ENCODE measurements around the gene CYP2A6. TPM values are rescaled to one million over a fixed set of nuclear protein-coding genes. Genes with fewer than 3 reads are reported as not detected.
"Not testable (repeated sequence)": the region's sequence is repeated elsewhere in the genome, so short reads cannot be mapped to it uniquely, and the experiment has no call there.

Gene CYP2A6
- total RNA-seq, 2 experiments from 2014 or later, result not detected

DNA sequence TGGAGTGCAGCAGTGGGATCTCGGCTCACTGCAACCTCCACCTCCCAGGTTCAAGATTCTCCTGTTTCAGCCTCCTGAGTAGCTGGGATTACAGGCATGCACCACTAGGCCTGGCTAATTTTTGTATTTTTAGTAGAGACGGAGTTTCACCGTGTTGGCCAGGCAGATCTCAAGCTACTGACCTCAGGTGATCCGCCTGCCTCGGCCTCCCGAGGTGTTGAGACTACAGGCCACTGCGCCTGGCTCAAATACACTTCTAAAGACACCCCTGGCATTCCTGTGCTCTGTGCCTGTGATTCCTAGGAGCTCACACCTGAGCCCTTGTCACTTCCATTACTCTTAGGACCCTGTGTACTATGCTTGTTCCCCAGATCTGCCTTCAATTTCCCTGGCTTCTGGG is 37.7 kb downstream of the CYP2A6 start:
- intact Hi-C loops (cut with DNase I, micrococcal nuclease); ATAC-seq; H3K36me3 Mint-ChIP-seq (ENCODE audit: low read depth); H3K9me3 Mint-ChIP-seq (ENCODE audit: low read depth); H3K27ac Mint-ChIP-seq; POLR2A ChIA-PET; H3K27me3 Mint-ChIP-seq; DNase-seq: not testable (repeated sequence)
- CTCF ChIA-PET, result interaction anchor here (0.6 kb wide), 1 partner anchor 178 kb away, joined by 3 read pairs; no protein-coding TSS in a partner anchor
- peak overlapping the region; percentile 72 for H3K4me3 Mint-ChIP-seq
- peaks cover 28% of the 10 kb centered on the region for H3K4me1 Mint-ChIP-seq

DNA sequence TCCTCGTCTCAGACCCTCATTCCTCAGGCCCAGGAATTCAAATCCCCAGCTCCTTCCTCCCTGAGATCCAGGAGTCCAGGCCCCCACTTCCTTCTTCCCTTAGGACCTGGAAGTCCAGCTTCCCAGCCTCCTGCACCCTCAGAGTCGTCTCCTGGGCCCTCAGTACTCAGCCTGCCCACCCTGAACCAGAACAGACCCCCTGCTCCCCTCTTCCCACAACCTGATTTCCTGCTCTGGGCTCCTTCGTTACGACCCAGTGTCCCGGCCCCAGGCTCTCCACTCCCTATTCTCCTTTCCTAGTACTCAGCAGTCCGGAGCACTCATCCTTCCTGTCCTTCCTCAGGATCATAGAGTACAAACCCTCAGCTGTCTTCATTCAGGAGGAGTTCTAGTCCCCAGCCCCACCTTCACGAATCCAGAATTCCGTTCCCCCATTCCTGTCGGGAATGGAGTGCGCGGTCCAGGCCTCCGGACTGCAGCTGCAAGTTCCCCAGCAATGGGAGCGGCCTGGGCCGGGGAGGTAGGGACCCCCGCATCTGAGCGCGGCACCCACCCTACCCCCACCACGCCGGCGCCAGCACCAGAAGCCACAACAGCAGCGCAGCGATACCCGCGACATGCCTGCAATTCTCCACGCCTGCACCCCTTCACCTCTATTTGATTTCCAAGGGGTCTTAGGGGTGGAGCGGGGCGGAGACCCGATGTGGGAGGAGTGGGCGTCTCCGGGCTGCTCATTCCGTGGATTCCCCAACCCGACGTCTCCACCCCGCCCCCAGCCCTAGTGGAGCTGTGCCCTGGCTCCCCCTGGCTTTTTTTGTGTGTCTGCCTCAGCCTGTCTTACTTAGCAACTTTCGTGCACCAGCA is 38.5 kb downstream of the CYP2A6 start:
- ChIA-PET CTCF (no interaction called here), POLR2A (interaction anchor here (0.6 kb wide), 1 partner anchor 721 kb away, joined by 3 read pairs; the partner anchor contains the start of gene ZNF780A)
- Mint-ChIP-seq H3K36me3 (ENCODE audit: low read depth) (peaks cover 17% of the 10 kb centered on the region), H3K27me3 (peaks cover 3% of the 10 kb centered on the region), H3K4me3 (peak overlapping the region; percentile 72), H3K4me1 (peaks cover 32% of the 10 kb centered on the region), H3K27ac (peak overlapping the region; percentile 42), H3K9me3 (ENCODE audit: low read depth) (no peaks in the 10 kb centered on the region)
- intact Hi-C loops (cut with DNase I, micrococcal nuclease), result no loop called here
- ATAC-seq, result no peak
- peak; percentile 63 for DNase-seq

DNA sequence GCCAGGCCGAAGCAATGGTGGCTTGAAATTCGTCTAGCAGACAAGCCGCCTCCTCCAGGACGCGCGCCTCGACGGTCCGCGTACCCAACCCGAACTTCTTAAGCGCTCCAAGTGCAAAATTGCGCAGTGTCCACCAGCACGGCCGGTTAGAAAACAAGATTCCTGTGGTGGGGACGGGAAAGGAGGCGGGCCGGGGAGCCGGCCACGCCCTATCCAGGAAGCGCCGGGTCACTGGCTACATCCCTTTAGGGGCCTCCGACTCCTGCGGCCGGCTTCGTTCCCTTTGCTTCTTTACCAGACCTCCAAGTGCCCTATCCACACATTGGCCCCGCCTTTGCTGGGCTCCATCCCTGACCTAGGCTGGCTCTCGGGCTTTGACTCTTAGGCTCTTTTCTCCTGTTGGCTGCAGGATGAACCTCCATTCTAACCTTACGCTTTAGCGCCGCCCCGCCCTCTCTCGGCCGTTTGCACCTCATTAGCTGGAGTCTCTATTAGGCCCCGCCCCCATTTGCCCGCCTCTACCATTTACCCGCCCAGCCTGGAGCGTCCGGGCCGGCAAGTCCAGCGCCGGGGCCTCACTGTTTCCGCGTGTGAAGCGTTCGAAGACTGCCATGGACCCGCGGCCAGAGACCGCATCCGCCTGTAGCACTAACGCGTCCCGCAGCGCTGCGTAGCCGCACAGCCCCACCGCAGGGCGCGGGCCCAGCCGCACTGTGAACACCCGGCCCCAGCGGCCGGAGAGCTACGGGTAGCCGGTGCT is 39.4 kb downstream of the CYP2A6 start:
- DNase-seq, result peak; percentile 72
- intact Hi-C loops (cut with DNase I, micrococcal nuclease); H3K9me3 Mint-ChIP-seq (ENCODE audit: low read depth); H3K27me3 Mint-ChIP-seq; CTCF ChIA-PET: not testable (repeated sequence)
- H3K27ac Mint-ChIP-seq, result peak overlapping the region; percentile 72
- POLR2A ChIA-PET, result interaction anchor here (0.6 kb wide), 1 partner anchor 720 kb away, joined by 3 read pairs; the partner anchor contains the start of gene ZNF780A
- H3K4me1 Mint-ChIP-seq, result peaks cover 41% of the 10 kb centered on the region
- H3K36me3 Mint-ChIP-seq (ENCODE audit: low read depth), result peaks cover 18% of the 10 kb centered on the region
- peak overlapping the region; percentile 72 for H3K4me3 Mint-ChIP-seq
- peak; percentile 85 for ATAC-seq

DNA sequence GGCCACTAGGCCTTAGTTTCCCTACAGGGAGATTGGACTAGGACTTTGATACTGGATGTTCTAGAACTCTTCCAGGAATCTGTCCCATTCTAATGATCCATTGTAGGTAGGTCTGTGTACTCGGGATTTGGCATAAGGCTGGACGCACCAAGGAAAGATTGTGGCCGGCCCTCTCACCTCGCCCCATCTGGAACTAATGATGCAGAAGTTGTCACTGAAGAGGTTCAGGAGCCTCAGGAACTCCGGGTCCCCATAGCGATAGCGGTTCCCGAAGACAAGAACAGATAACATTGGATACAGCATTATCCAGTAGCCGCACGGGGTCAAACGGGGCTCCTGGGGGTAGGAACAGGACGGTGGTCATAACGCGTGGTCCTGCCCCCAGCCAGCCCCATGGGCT is 40.1 kb downstream of the CYP2A6 start:
- H3K9me3 Mint-ChIP-seq (ENCODE audit: low read depth), result no peaks in the 10 kb centered on the region

DNA sequence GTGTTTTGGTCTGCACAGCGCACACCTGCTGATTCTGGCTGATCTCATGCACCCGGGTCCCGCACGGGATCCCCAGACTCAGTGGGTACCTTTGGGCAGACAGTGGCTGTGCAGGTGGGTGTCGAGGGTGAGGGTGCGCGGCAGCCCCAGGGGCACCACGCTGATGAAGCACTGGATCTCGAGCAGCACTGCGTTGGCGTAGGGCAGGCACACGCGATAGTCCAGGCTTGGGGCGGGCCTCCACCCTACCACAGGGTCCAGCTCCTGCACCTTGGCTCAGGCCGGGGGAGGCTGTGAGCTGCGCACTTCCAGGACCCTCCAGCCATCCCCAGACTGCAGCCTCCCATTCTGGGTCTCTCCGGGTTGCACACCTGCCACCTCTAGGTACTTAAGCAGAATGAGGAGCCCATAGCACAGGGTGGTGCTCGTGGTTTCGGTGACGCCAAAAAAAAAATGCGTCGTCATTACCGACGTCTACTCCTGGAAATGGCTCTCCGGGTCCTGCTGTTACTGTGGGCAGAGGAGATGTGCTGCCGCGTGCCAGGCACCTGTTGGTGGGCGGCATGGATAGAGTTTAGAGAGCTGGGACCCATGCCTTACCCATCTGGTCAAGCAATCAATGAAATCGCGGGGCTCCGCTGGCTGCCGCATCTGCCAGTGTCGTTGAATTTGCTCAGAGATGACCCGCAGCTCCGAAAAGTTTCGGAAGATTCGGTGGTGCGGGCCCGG is 40.7 kb downstream of the CYP2A6 start:
- Mint-ChIP-seq H3K27ac (peak overlapping the region; percentile 37), H3K36me3 (ENCODE audit: low read depth) (peaks cover 21% of the 10 kb centered on the region), H3K27me3 (peaks cover 3% of the 10 kb centered on the region), H3K4me3 (no peak overlapping the region), H3K4me1 (peaks cover 54% of the 10 kb centered on the region), H3K9me3 (ENCODE audit: low read depth) (no peaks in the 10 kb centered on the region)
- ATAC-seq (no peak), DNase-seq (no peak)
- POLR2A ChIA-PET, result no interaction called here
- intact Hi-C loops (cut with DNase I, micrococcal nuclease), result no loop called here
- CTCF ChIA-PET, result no interaction called here

More for the DNA sequence above, 40.1 kb downstream of the CYP2A6 start:
- intact Hi-C loops (cut with DNase I, micrococcal nuclease), result no loop called here
- DNase-seq (no peak), ATAC-seq (no peak)
- H3K4me3 Mint-ChIP-seq, result peak overlapping the region; percentile 72
- peaks cover 3% of the 10 kb centered on the region for H3K27me3 Mint-ChIP-seq
- ChIA-PET POLR2A (no interaction called here), CTCF (no interaction called here)
- H3K4me1 Mint-ChIP-seq, result peaks cover 48% of the 10 kb centered on the region
- H3K27ac Mint-ChIP-seq, result peak overlapping the region; percentile 31
- H3K36me3 Mint-ChIP-seq (ENCODE audit: low read depth), result peaks cover 18% of the 10 kb centered on the region

DNA sequence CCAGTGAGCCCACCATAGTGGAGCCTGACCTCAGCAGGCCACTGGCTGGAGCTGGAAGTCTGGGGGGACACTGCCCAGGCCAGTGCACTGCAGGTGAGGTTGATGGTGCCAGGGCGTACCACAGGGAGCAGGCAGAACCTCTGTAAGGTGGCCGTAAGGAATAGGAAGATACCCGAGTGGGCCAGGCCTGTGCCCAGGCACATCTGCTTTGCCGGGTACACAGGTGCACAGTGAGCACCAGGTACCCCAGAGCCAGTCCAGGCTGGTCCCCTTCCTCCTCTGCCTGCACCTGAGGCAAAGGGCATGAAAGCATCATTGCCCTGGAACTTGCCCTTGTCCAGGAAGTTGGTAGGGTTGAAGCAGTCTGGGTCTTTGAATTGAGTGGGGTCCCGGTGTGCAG is 41.8 kb downstream of the CYP2A6 start:
- Mint-ChIP-seq H3K4me3 (no peak overlapping the region), H3K27me3 (peaks cover 3% of the 10 kb centered on the region), H3K9me3 (ENCODE audit: low read depth) (no peaks in the 10 kb centered on the region), H3K27ac (peak overlapping the region; percentile 37), H3K4me1 (peaks cover 64% of the 10 kb centered on the region), H3K36me3 (ENCODE audit: low read depth) (peaks cover 30% of the 10 kb centered on the region)
- intact Hi-C loops (cut with DNase I, micrococcal nuclease), result no loop called here
- CTCF ChIA-PET, result interaction anchor here (0.7 to 3.1 kb wide), 4 partner anchors 10 to 147 kb away, joined by 4 to 26 read pairs (median 8); no protein-coding TSS in a partner anchor
- ATAC-seq (no peak), DNase-seq (no peak)
- POLR2A ChIA-PET, result interaction anchor here (0.9 kb wide), 1 partner anchor 10 kb away, joined by 3 read pairs; the partner anchor contains the start of gene EGLN2

DNA sequence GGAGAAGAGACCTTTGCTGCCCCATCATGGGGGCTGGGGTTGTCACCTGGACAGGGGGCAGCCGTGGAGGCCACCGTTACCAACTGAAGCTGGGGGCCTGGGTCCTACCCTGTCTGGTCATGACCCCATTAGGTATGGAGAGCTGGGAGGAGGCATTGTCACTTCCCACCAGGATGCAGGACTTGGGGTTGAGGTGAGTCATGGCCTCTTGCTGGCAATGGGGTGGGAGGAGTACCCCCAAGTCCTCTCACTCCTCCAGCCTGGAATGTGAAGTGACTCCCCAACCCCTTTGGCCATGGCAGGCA is 42.3 kb downstream of the CYP2A6 start:
- Mint-ChIP-seq H3K4me3 (no peak overlapping the region), H3K4me1 (peaks cover 69% of the 10 kb centered on the region), H3K9me3 (ENCODE audit: low read depth) (no peaks in the 10 kb centered on the region), H3K27ac (peak overlapping the region; percentile 89), H3K27me3 (peaks cover 3% of the 10 kb centered on the region), H3K36me3 (ENCODE audit: low read depth) (peaks cover 30% of the 10 kb centered on the region)
- ATAC-seq (no peak), DNase-seq (no peak)
- intact Hi-C loops (cut with DNase I, micrococcal nuclease), result no loop called here
- ChIA-PET POLR2A (interaction anchor here (0.7 to 0.9 kb wide), 2 partner anchors 9 to 19 kb away, joined by 3 read pairs; partner anchors contain the start of gene EGLN2), CTCF (interaction anchor here (0.7 to 3.1 kb wide), 7 partner anchors 10 to 146 kb away, joined by 3 to 26 read pairs (median 5); no protein-coding TSS in a partner anchor)

DNA sequence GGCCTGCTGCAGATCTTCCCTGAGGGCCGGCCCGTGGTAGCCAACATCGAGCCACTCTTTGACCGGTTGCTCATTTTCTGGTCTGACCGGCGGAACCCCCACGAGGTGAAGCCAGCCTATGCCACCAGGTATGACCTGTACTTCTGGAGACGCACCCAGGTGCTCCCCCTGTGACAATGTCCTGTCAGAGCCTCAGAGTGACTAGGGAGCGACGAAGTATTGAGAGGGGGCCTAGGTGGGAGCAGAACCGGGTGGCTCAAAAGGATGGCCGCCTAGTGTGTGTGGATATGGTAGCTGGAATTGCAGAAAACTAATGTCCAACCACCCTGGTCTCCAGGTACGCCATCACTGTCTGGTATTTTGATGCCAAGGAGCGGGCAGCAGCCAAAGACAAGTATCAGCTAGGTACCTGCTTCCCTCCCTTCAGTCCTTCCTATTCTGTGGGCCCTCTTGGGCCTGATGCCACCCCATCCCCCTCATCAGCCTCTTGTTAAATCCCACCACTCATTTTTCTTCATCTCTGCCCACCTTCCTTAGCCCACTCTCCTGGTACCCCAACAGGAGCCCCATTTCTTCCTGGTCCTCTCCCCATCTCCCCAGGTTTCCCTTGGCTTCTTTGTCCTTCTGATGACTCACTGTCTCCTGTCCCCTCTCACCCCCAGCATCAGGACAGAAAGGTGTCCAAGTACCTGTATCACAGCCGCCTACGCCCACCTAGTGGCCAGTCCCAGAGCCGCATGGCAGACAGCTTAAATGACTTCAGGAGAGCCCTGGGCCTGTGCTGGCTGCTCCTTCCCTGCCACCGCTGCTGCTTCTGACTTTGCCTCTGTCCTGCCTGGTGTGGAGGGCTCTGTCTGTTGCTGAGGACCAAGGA is 42.9 kb downstream of the CYP2A6 start:
- Mint-ChIP-seq H3K27ac (peak overlapping the region; percentile 89), H3K9me3 (ENCODE audit: low read depth) (no peaks in the 10 kb centered on the region), H3K27me3 (peaks cover 2% of the 10 kb centered on the region), H3K4me3 (peak overlapping the region; percentile 55), H3K4me1 (peaks cover 71% of the 10 kb centered on the region), H3K36me3 (ENCODE audit: low read depth) (peaks cover 31% of the 10 kb centered on the region)
- CTCF ChIA-PET, result interaction anchor here (0.6 to 3.1 kb wide), 19 partner anchors 9 to 302 kb away, joined by 3 to 26 read pairs (median 4); partner anchors contain the start of genes ACTMAP and RAB4B
- POLR2A ChIA-PET, result interaction anchor here (0.6 to 1.0 kb wide), 4 partner anchors 9 to 26 kb away, joined by 3 to 10 read pairs (median 4); partner anchors contain the start of gene EGLN2
- no peak for ATAC-seq
- intact Hi-C loops (cut with DNase I, micrococcal nuclease), result loop anchor here in 1 of 2 experiments (1.0 to 2.0 kb wide), 5 partner anchors 29 to 144 kb away; partner anchors contain the start of genes ACTMAP, COQ8B, ITPKC and NUMBL
- peak; percentile 51 for DNase-seq

DNA sequence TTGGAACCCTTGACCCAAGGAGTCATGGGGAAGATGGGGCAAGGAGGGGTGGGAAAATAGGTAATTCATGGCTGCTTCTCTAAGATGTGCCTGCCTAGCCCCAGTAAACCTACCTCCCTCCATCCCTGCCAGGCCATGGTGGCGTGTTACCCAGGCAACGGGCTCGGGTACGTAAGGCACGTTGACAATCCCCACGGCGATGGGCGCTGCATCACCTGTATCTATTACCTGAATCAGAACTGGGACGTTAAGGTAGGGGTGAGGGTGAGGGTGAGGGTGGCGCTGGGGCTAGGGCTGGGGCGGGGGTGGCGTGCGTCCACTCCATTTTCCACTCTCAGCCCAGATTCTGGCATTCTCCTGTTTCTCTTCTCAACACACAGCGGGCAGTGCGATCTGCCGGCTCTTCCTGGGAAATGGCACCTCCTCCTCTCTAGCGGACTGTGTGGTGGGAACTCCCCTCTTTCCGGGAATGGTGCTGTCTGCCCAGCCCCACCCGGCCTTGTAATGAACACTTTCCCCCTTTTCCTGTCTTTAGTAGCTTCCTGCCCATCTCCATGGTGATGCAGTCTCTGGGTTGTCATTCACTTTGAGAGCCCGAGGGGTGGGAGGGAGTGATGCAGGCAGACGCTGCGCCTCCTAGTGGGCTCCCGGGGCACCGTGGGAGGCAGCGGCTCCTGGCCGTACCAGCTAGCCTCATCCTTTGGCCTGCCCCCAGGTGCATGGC is 43.7 kb downstream of the CYP2A6 start:
- H3K4me1 Mint-ChIP-seq, result peaks cover 72% of the 10 kb centered on the region
- ChIA-PET CTCF (interaction anchor here (0.6 to 3.1 kb wide), 22 partner anchors 8 to 303 kb away, joined by 3 to 26 read pairs (median 4); partner anchors contain the start of genes ACTMAP, COQ8B, EGLN2 and ITPKC), POLR2A (interaction anchor here (0.8 to 1.0 kb wide), 3 partner anchors 8 to 56 kb away, joined by 3 to 10 read pairs (median 4); partner anchors contain the start of genes ACTMAP and EGLN2)
- peak; percentile 90 for DNase-seq
- peak overlapping the region; percentile 89 for H3K27ac Mint-ChIP-seq
- H3K27me3 Mint-ChIP-seq, result no peaks in the 10 kb centered on the region
- H3K9me3 Mint-ChIP-seq (ENCODE audit: low read depth), result no peaks in the 10 kb centered on the region
- ATAC-seq, result peak; percentile 51
- H3K4me3 Mint-ChIP-seq, result peak overlapping the region; percentile 55
- intact Hi-C loops (cut with DNase I, micrococcal nuclease), result loop anchor here in 1 of 2 experiments (1.0 to 2.0 kb wide), 5 partner anchors 28 to 143 kb away; partner anchors contain the start of genes ACTMAP, COQ8B, ITPKC and NUMBL
- peaks cover 36% of the 10 kb centered on the region for H3K36me3 Mint-ChIP-seq (ENCODE audit: low read depth)

All from activated CD4-positive, alpha-beta T cell treated with anti-CD3 and anti-CD28 coated beads for 36 hours (primary cell).